ENCODE data around the gene TBCC.

TBCC gene

DNA sequence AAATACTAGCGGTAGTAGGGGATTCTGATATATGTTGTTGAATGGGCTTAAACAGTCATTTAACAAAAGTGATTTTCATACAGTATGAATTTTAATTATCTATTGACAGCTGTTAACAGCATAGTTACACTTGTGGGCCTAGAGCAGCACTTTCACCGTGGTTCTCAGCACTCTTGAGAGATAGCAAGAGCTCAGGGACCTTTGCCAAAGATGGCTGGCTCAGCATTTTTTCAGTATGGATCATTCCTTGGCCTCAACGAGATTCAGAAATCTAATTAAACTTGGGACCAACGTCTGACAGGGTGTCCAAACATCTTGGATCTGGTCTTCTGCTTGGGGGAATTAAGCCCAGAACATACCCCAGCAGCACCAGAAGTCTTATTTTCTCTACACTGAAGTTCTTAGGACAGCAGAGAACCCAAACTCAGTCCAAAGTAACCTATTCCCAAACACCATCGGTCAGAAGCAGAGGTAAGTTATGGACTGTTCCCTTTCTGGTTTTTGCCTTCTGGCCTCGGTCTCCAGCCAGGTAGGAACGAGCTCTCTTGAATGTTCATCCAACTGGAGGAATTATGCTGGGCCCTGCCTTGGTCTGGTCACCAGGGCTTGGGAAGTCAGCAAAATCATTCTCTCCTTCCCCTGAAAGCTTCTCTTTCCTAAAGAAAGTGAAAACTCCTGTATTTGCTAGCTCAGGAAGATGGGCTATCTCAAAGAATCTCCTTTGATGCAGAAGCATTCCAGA, 49.2 kb downstream of the TBCC start:
- no peak for TF ChIP-seq TAF1 (IDR thresholded peaks at IDR 0.05; ENCODE audit: borderline replicate concordance, insufficient read depth, low read length)
- TF ChIP-seq FOXP2 (optimal IDR thresholded peaks at IDR 0.05; ENCODE audit: borderline replicate concordance, extremely low read depth, extremely low read length, insufficient read depth), result no peak
- no peak for TF ChIP-seq SIN3A (IDR thresholded peaks at IDR 0.05; ENCODE audit: borderline replicate concordance, insufficient read depth, low read length)
- no peak for TF ChIP-seq POLR2AphosphoS5 (IDR thresholded peaks at IDR 0.05; ENCODE audit: low read depth, low read length)
- TF ChIP-seq, protein P1, sequence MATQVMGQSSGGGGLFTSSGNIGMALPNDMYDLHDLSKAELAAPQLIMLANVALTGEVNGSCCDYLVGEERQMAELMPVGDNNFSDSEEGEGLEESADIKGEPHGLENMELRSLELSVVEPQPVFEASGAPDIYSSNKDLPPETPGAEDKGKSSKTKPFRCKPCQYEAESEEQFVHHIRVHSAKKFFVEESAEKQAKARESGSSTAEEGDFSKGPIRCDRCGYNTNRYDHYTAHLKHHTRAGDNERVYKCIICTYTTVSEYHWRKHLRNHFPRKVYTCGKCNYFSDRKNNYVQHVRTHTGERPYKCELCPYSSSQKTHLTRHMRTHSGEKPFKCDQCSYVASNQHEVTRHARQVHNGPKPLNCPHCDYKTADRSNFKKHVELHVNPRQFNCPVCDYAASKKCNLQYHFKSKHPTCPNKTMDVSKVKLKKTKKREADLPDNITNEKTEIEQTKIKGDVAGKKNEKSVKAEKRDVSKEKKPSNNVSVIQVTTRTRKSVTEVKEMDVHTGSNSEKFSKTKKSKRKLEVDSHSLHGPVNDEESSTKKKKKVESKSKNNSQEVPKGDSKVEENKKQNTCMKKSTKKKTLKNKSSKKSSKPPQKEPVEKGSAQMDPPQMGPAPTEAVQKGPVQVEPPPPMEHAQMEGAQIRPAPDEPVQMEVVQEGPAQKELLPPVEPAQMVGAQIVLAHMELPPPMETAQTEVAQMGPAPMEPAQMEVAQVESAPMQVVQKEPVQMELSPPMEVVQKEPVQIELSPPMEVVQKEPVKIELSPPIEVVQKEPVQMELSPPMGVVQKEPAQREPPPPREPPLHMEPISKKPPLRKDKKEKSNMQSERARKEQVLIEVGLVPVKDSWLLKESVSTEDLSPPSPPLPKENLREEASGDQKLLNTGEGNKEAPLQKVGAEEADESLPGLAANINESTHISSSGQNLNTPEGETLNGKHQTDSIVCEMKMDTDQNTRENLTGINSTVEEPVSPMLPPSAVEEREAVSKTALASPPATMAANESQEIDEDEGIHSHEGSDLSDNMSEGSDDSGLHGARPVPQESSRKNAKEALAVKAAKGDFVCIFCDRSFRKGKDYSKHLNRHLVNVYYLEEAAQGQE (IDR thresholded peaks at IDR 0.05; ENCODE audit: insufficient read depth in 1 of 2, low read depth in 2 of 2, low read length in 2 of 2), result no peak

DNA sequence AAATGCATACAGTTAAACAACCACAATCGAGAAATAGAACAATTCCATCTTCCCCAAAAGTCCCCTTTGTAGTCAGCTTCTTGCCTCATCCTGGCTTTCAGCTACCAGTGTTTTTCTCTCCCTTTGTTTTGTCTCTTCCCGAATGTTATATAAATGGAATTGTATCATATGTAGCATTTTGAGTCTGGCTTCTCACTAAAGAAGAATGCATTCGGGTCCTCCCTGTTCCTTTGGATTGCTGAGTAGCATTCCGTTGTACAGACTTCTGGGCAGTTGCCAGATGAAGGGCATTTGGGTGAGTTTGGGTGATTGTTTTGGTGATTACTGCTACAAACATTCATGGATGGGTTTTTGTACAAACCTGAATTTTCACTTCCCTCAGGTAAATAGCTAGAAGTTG, 51.3 kb downstream of the TBCC start:
- no peak for TF ChIP-seq FOXP2 (optimal IDR thresholded peaks at IDR 0.05; ENCODE audit: borderline replicate concordance, extremely low read depth, extremely low read length, insufficient read depth)
- TF ChIP-seq, protein P1 (IDR thresholded peaks at IDR 0.05; ENCODE audit: insufficient read depth in 1 of 2, low read depth in 2 of 2, low read length in 2 of 2), result no peak
- no peak for TF ChIP-seq POLR2AphosphoS5 (IDR thresholded peaks at IDR 0.05; ENCODE audit: low read depth, low read length)
- no peak for TF ChIP-seq TAF1 (IDR thresholded peaks at IDR 0.05; ENCODE audit: borderline replicate concordance, insufficient read depth, low read length)
- TF ChIP-seq SIN3A (IDR thresholded peaks at IDR 0.05; ENCODE audit: borderline replicate concordance, insufficient read depth, low read length), result no peak

All from PFSK-1 (cell line).